ENCODE measurements around the gene ZNF778.
"Not testable (repeated sequence)": the region's sequence is repeated elsewhere in the genome, so short reads cannot be mapped to it uniquely, and the experiment has no call there.

The ZNF778 gene

GRCh38 chr16:89265647-89266046 lies 48.1 kb downstream of the ZNF778 start:
- H3K27me3 Mint-ChIP-seq, result no peaks in the 10 kb centered on the region
- no peaks in the 10 kb centered on the region for H3K9me3 Mint-ChIP-seq
- no peak overlapping the region for H3K27ac Mint-ChIP-seq
- no peak overlapping the region for H3K4me3 Mint-ChIP-seq
- H3K36me3 Mint-ChIP-seq (ENCODE audit: low read depth), result peaks cover 13% of the 10 kb centered on the region
- H3K4me1 Mint-ChIP-seq (ENCODE audit: low read depth), result no peaks in the 10 kb centered on the region

- no peaks in the 10 kb centered on the region for H3K9me3 Mint-ChIP-seq
- no peaks in the 10 kb centered on the region for H3K27me3 Mint-ChIP-seq
- peak overlapping the region; percentile 12 for H3K27ac Mint-ChIP-seq
- peaks cover 18% of the 10 kb centered on the region for H3K36me3 Mint-ChIP-seq (ENCODE audit: low read depth)
- H3K4me1 Mint-ChIP-seq (ENCODE audit: low read depth), result no peaks in the 10 kb centered on the region
- no peak overlapping the region for H3K4me3 Mint-ChIP-seq
Observed at GRCh38 chr16:89266521-89267134, 49.1 kb downstream of the ZNF778 start.

GRCh38 chr16:89267746-89268145 lies 50.2 kb downstream of the ZNF778 start:
- H3K4me1 Mint-ChIP-seq (ENCODE audit: low read depth); H3K4me3 Mint-ChIP-seq; H3K27me3 Mint-ChIP-seq; H3K27ac Mint-ChIP-seq; H3K9me3 Mint-ChIP-seq: not testable (repeated sequence)
- peaks cover 26% of the 10 kb centered on the region for H3K36me3 Mint-ChIP-seq (ENCODE audit: low read depth)

GRCh38 chr16:89268585-89268984 lies 51.1 kb downstream of the ZNF778 start:
- no peak overlapping the region for H3K27ac Mint-ChIP-seq
- no peaks in the 10 kb centered on the region for H3K4me1 Mint-ChIP-seq (ENCODE audit: low read depth)
- no peaks in the 10 kb centered on the region for H3K9me3 Mint-ChIP-seq
- H3K4me3 Mint-ChIP-seq, result no peak overlapping the region
- H3K36me3 Mint-ChIP-seq (ENCODE audit: low read depth), result peaks cover 33% of the 10 kb centered on the region
- H3K27me3 Mint-ChIP-seq, result no peaks in the 10 kb centered on the region

- Mint-ChIP-seq H3K9me3 (no peaks in the 10 kb centered on the region), H3K27me3 (no peaks in the 10 kb centered on the region), H3K27ac (no peak overlapping the region), H3K4me1 (ENCODE audit: low read depth) (no peaks in the 10 kb centered on the region), H3K36me3 (ENCODE audit: low read depth) (peaks cover 37% of the 10 kb centered on the region), H3K4me3 (no peak overlapping the region)
Observed at GRCh38 chr16:89268987-89269735, 51.7 kb downstream of the ZNF778 start.

GRCh38 chr16:89269805-89270665 lies 52.5 kb downstream of the ZNF778 start:
- Mint-ChIP-seq H3K9me3 (no peaks in the 10 kb centered on the region), H3K36me3 (ENCODE audit: low read depth) (peaks cover 37% of the 10 kb centered on the region), H3K27me3 (no peaks in the 10 kb centered on the region), H3K4me1 (ENCODE audit: low read depth) (no peaks in the 10 kb centered on the region), H3K27ac (no peak overlapping the region), H3K4me3 (no peak overlapping the region)

- Mint-ChIP-seq H3K4me3 (no peak overlapping the region), H3K27ac (no peak overlapping the region), H3K4me1 (ENCODE audit: low read depth) (no peaks in the 10 kb centered on the region), H3K27me3 (no peaks in the 10 kb centered on the region), H3K9me3 (no peaks in the 10 kb centered on the region), H3K36me3 (ENCODE audit: low read depth) (peaks cover 37% of the 10 kb centered on the region)
Observed at GRCh38 chr16:89270666-89271345, 53.3 kb downstream of the ZNF778 start.

- H3K4me1 Mint-ChIP-seq (ENCODE audit: low read depth), result no peaks in the 10 kb centered on the region
- H3K27me3 Mint-ChIP-seq, result no peaks in the 10 kb centered on the region
- no peak overlapping the region for H3K4me3 Mint-ChIP-seq
- H3K9me3 Mint-ChIP-seq, result no peaks in the 10 kb centered on the region
- H3K36me3 Mint-ChIP-seq (ENCODE audit: low read depth), result peaks cover 42% of the 10 kb centered on the region
- peak overlapping the region; percentile 3 for H3K27ac Mint-ChIP-seq
Observed at GRCh38 chr16:89272631-89273030, 55.1 kb downstream of the ZNF778 start.

GRCh38 chr16:89273741-89274472 lies 56.4 kb downstream of the ZNF778 start:
- H3K4me1 Mint-ChIP-seq (ENCODE audit: low read depth), result no peaks in the 10 kb centered on the region
- H3K9me3 Mint-ChIP-seq, result no peaks in the 10 kb centered on the region
- H3K36me3 Mint-ChIP-seq (ENCODE audit: low read depth), result peaks cover 40% of the 10 kb centered on the region
- H3K27ac Mint-ChIP-seq, result no peak overlapping the region
- no peak overlapping the region for H3K4me3 Mint-ChIP-seq
- H3K27me3 Mint-ChIP-seq, result no peaks in the 10 kb centered on the region

GRCh38 chr16:89274561-89275283 lies 57.2 kb downstream of the ZNF778 start:
- Mint-ChIP-seq H3K4me3 (no peak overlapping the region), H3K27ac (no peak overlapping the region), H3K36me3 (ENCODE audit: low read depth) (peaks cover 32% of the 10 kb centered on the region), H3K27me3 (no peaks in the 10 kb centered on the region), H3K4me1 (ENCODE audit: low read depth) (no peaks in the 10 kb centered on the region), H3K9me3 (no peaks in the 10 kb centered on the region)

- Mint-ChIP-seq H3K27ac (no peak overlapping the region), H3K4me1 (ENCODE audit: low read depth) (no peaks in the 10 kb centered on the region), H3K4me3 (no peak overlapping the region), H3K27me3 (no peaks in the 10 kb centered on the region), H3K9me3 (no peaks in the 10 kb centered on the region), H3K36me3 (ENCODE audit: low read depth) (peaks cover 29% of the 10 kb centered on the region)
Observed at GRCh38 chr16:89275284-89275584, 57.7 kb downstream of the ZNF778 start.

- Mint-ChIP-seq H3K9me3 (no peaks in the 10 kb centered on the region), H3K4me1 (ENCODE audit: low read depth) (no peaks in the 10 kb centered on the region), H3K27ac (peak overlapping the region; percentile 49), H3K27me3 (no peaks in the 10 kb centered on the region), H3K36me3 (ENCODE audit: low read depth) (peaks cover 34% of the 10 kb centered on the region), H3K4me3 (no peak overlapping the region)
Observed at GRCh38 chr16:89275837-89276720, 58.6 kb downstream of the ZNF778 start.

- Mint-ChIP-seq H3K27ac (no peak overlapping the region), H3K36me3 (ENCODE audit: low read depth) (peaks cover 27% of the 10 kb centered on the region), H3K9me3 (no peaks in the 10 kb centered on the region), H3K4me3 (no peak overlapping the region), H3K4me1 (ENCODE audit: low read depth) (no peaks in the 10 kb centered on the region), H3K27me3 (no peaks in the 10 kb centered on the region)
Observed at GRCh38 chr16:89277049-89277448, 59.5 kb downstream of the ZNF778 start.

Data from stimulated activated naive CD8-positive, alpha-beta T cell treated with anti-CD3 and anti-CD28 coated beads, Interleukin-15, Interleukin-2, amounts not matched to agents 100 ng/mL and 50 ng/mL, for 24 hours (primary cell).